ENCODE data around the gene RPL36.
A peak's percentile ranks its signal among the peaks of the same experiment; 100 is the strongest.

RPL36 gene

GRCh38 chr19:5690125-5690954 is at the start of gene RPL36:
RPL36 (plus strand) TSS chr19:5690295; CDS start chr19:5690508, 213 bp downstream.
- peak; percentile 63 to 98 (median 94) for DNase-seq

- no peak for DNase-seq
These were observed 48.9 kb upstream of the RPL36 start for GRCh38 chr19:5641171-5641570.

GRCh38 chr19:5642204-5642603 is 47.9 kb upstream of the RPL36 start:
- no peak for DNase-seq

GRCh38 chr19:5643060-5643459 is 47.0 kb upstream of the RPL36 start:
- no peak for DNase-seq

- DNase-seq = no peak
These were observed 46.1 kb upstream of the RPL36 start for GRCh38 chr19:5644037-5644436.

GRCh38 chr19:5645409-5645808 is 44.7 kb upstream of the RPL36 start:
- DNase-seq = no peak

GRCh38 chr19:5646703-5647102 is 43.4 kb upstream of the RPL36 start:
- DNase-seq = no peak

- no peak for DNase-seq
These were observed 41.6 kb upstream of the RPL36 start for GRCh38 chr19:5648464-5648863.

GRCh38 chr19:5651361-5651760 is 38.7 kb upstream of the RPL36 start:
- no peak for DNase-seq

GRCh38 chr19:5652261-5652660 is 37.8 kb upstream of the RPL36 start:
- DNase-seq = no peak

- no peak for DNase-seq
These were observed 35.2 kb upstream of the RPL36 start for GRCh38 chr19:5654931-5655330.

- DNase-seq = no peak
These were observed 34.7 kb upstream of the RPL36 start for GRCh38 chr19:5655412-5655811.

GRCh38 chr19:5661483-5661882 is 28.6 kb upstream of the RPL36 start:
- DNase-seq = no peak

- DNase-seq = no peak
These were observed 26.2 kb upstream of the RPL36 start for GRCh38 chr19:5663904-5664303.

- DNase-seq = no peak
These were observed 25.6 kb upstream of the RPL36 start for GRCh38 chr19:5664515-5664914.

- no peak for DNase-seq
These were observed 24.1 kb upstream of the RPL36 start for GRCh38 chr19:5665781-5666513.

GRCh38 chr19:5666921-5667610 is 23.0 kb upstream of the RPL36 start:
- no peak for DNase-seq

- DNase-seq = no peak
These were observed 22.3 kb upstream of the RPL36 start for GRCh38 chr19:5667751-5668271.

GRCh38 chr19:5669212-5669611 is 20.9 kb upstream of the RPL36 start:
- no peak for DNase-seq

- DNase-seq = no peak
These were observed 18.5 kb upstream of the RPL36 start for GRCh38 chr19:5671600-5671999.

- DNase-seq = no peak
These were observed 17.2 kb upstream of the RPL36 start for GRCh38 chr19:5672708-5673459.
